Renal cortex interstitium (tissue), 11 donors: ENCODE measurements around the gene DCLK1. TPM values are rescaled to one million over a fixed set of nuclear protein-coding genes. Genes with fewer than 3 reads are reported as not detected.
"Not testable (repeated sequence)": the region's sequence is repeated elsewhere in the genome, so short reads cannot be mapped to it uniquely, and the experiment has no call there.

Experiments used
- DNase-seq, 11 donors: peaks; one replicate each; pipeline ENCODE4 v3.0.0-alpha.2; 2013; ENCODE audit warnings: low read depth in 9 of 11, low spot score in 4 of 11; ENCODE audit errors: extremely low read depth in 1 of 11
- polyA plus RNA-seq, 3 donors: library from polyadenylated mRNA; unstranded; fragments of 120-200 nt; gene quantifications; one replicate each; pipeline ENCODE4 v1.2.1, GENCODE V29; 2013; ENCODE audit not compliant: insufficient read length in 3 of 3

Gene DCLK1
- polyA plus RNA-seq, 3 donors: 5.2 to 6.4 (median 5.8) TPM

GRCh38 chr13:36134632-36135031 is 3.5 kb upstream of the DCLK1 start:
- no peak for DNase-seq

GRCh38 chr13:36133950-36134626 is 2.9 kb upstream of the DCLK1 start:
- no peak for DNase-seq

- no peak for DNase-seq
These were observed 1.2 kb upstream of the DCLK1 start for GRCh38 chr13:36132376-36132775.

DNA sequence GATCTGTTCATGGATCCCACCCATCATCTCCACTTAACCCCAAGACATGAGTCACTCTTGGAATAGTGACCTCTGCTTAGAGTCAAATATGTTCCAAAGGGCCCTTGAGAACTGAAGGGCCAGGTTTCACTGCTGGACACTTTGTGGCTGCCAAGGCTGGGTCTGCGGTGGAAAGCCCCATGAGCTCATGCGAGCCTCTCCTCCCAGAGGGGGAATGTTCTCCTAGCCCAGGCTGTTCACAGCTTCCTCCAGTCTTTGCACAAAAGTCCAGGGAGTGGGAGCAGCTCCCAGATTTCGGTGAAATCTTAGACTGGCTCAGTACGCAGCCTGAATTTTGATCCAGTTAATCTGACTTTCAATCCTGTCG is 732 bp upstream of the DCLK1 start:
- DNase-seq: no peak

GRCh38 chr13:36130552-36131221 is 495 bp downstream of the DCLK1 start:
- peak in 1 of 11 donors; percentile 20 for DNase-seq

DNA sequence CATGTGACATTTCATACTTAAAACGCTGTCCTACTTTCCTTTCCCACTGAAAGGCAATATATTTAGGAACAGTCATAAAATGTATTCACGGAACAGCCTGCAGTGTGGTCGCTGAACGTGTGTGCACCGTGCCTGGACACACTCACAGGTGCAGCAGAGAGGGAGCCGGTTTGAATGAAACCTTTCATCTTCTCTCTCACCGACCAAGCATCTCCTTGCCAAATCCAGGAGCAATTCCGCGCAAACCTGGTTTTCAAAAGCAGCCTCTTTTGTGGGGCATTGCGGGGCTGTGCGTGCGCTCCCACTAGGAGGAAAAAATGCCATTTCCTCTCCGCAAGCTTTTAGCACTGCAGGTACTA is 1.0 kb downstream of the DCLK1 start:
- peak in 1 of 11 donors; percentile 5 for DNase-seq

GRCh38 chr13:36129539-36129938 is 1.6 kb downstream of the DCLK1 start:
- DNase-seq: no peak

- DNase-seq: no peak
These were observed 4.7 kb downstream of the DCLK1 start for GRCh38 chr13:36126491-36126890.

DNA sequence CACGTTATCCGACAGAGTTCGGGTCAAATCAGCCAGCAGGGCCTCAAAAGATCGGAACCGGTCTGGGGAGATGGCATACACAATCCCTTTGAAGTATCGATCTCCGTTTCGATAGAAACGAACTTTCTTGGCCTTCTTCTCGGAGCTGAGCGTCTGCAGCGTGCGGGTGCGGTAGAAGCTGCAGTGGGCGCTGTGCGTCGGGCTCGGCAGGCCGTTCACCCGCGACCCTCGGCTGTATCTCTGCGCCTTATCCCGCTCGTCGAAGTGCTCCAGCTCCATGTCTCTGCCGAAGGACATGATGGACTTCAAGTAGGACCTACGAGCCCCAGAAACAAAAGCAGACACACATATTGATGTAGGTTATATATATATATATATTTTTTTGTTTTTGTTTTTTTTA is 5.3 kb downstream of the DCLK1 start:
- no peak for DNase-seq

DNA sequence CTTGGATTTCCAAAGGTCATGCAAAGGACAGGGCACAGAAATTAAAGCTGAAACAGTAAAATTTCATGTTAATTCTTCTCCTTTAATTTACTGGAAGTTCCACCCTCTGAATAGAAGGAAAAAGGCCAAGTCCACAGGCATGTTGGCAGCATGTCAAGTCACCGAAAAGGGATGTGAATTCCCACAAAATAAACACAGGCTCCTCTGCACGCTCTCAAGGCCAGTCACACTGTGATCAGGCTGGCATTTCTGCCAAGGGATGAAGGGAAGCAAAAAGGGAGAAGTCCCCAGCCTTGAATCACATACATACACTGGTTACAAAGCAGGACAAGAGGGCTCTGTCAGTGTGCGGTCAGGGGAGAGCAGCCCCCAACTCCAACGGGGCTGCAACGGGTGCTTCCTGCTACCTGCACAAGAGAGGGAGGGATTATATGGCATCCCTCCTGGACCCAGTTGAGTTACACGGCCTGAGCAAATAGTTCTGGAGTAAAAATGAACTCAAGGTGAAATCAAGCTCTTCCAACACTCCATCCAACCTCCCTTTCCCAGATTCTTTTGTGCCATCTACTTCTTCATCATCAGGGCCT is 6.9 kb downstream of the DCLK1 start:
- DNase-seq: peak in 1 of 11 donors; percentile 8

GRCh38 chr13:36115306-36115705 is 15.9 kb downstream of the DCLK1 start:
- DNase-seq: no peak

DNA sequence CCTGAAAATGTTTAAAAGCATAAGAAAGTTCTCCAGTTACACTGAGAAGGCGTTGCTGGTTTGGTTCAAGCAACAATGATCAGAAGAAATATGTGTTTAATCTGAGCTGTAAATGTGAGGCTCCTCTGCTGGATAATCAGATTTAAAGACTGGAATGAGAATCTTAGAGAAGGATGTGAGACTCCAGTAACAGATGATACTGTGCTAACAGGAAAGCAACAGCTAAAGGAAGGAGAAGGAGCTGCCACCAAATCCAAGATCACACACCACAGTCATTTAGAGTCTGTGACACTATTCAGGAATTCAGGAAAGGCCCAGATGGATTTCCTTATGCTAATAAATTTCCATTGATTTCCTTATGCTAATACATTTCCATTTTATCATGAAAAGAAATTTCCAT is 16.9 kb downstream of the DCLK1 start:
- no peak for DNase-seq

- DNase-seq: no peak
These were observed 22.2 kb downstream of the DCLK1 start for GRCh38 chr13:36108954-36109353.

- no peak for DNase-seq
These were observed 22.8 kb downstream of the DCLK1 start for GRCh38 chr13:36108342-36108741.

DNA sequence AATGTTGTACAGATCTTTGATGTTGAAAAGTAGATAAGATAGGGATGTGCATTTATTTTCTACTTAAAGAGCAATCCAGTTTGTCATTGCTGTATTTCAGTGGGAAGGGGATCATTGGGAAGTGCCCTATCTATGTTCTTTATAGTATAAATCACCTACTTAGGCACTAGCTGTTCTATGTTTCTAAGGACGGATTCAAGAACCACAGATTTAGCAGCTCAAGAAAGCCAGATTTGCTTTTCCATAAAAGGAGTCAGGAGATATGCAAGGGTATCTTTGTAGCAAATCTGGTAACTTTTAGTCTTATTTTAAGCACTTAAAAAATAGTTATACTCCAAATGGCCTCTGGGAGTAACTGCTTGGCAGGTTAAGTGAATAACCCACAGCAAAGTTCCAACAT is 23.7 kb downstream of the DCLK1 start:
- DNase-seq: no peak

DNA sequence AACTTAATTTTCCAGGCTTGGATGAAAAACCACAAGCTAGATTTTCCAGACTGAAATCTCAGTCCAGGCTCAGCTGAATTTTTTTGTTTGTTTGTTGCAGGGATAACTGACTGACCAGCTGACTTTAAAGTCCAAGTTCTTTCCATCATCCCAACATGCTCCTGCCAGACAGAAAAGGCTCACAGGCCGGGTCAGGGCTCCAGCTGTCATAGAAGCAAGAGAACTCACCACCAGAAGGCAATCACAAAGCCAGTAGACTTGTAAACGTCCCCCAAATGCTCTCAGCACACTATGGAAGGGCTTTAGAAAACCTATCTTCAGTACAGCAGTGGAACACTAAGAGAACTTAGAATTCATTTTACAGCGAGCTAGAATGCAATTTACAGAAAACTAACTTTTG is 25.5 kb downstream of the DCLK1 start:
- no peak for DNase-seq

GRCh38 chr13:36102721-36103120 is 28.5 kb downstream of the DCLK1 start:
- no peak for DNase-seq

DNA sequence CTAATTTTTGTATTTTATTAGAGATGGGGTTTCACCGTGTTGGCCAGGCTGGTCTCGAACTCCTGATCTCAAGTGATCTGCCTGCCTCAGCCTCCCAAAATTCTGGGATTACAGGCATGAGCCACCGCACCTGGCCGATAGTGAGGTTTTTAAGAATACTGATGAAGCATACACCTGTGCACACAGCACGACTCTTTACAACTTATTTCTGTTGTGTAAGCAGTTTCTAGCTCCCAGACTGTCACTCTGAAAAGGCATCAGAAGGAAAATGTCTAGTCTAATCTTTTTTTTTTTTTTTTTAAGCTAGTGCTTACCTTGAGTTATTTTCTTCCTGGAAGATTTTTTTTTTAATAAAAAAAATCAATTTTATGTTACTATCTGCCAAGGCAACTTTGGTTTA is 29.3 kb downstream of the DCLK1 start:
- DNase-seq: not testable (repeated sequence)

DNA sequence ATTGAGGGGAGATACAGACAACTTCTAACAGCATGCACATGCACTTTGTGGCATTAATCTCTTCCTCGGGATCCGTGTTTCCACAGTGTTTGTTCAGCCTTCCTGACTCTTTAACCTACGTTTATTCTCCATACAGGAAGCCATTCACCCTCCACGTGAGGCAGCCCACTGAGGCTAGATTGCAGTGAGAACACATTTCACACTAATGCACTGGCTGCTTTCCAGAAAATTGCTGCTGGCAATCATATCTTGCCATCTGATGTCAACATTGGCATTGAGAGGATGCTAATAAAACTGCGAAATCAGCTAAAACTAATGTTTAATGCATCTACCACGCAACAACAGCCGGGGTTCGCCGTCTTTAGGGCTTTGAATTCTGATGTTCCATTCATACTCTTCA is 30.0 kb downstream of the DCLK1 start:
- no peak for DNase-seq

DNA sequence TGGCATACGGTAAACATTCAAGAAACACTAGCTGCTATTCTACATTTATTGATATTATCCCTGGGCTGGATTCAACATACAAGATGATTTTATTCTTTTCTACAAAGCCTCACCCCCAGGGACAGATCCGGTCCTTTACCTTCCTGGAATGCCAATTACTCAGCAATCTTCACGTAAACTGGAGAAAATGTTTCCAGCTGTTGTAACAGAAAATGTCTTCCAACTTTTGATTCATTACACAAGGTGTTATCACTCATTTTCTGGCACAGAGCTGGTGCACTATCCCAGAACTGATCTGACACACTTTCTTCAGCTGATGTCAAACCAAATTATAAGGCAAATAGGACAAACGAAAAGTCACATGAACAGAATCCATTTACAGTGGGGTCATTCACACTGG is 33.1 kb downstream of the DCLK1 start:
- no peak for DNase-seq
